ENCODE results near the gene NFASC. TPM values are rescaled to one million over a fixed set of nuclear protein-coding genes. Genes with fewer than 3 reads are reported as not detected.

NFASC gene
- total RNA-seq, 1 experiment from 2014 or later: not detected

GRCh38 chr1:204872262-204872881 lies 1.7 kb downstream of the NFASC start:
- Mint-ChIP-seq H3K27ac (ENCODE audit: unreplicated experiment) (no peak overlapping the region), H3K36me3 (ENCODE audit: insufficient read depth, unreplicated experiment) (no peaks in the 10 kb centered on the region), H3K4me3 (ENCODE audit: low read depth, unreplicated experiment) (no peak overlapping the region), H3K27me3 (ENCODE audit: unreplicated experiment) (peaks cover 100% of the 10 kb centered on the region), H3K4me1 (ENCODE audit: low read depth, unreplicated experiment) (no peaks in the 10 kb centered on the region), H3K9me3 (ENCODE audit: low read depth, unreplicated experiment) (no peaks in the 10 kb centered on the region)
- no peak for DNase-seq
- no peak for TF ChIP-seq CTCF (IDR thresholded peaks at IDR 0.05; ENCODE audit: unreplicated experiment)
- intact Hi-C loops (cut with micrococcal nuclease; ENCODE audit: unreplicated experiment): no loop called here
- CTCF ChIA-PET: no interaction called here
- BruUV-seq (replicated peaks): no TSS peak

GRCh38 chr1:204873176-204873575 lies 2.5 kb downstream of the NFASC start:
- CTCF ChIA-PET: no interaction called here
- intact Hi-C loops (cut with micrococcal nuclease; ENCODE audit: unreplicated experiment): no loop called here
- H3K36me3 Mint-ChIP-seq (ENCODE audit: insufficient read depth, unreplicated experiment): no peaks in the 10 kb centered on the region
- no peaks in the 10 kb centered on the region for H3K4me1 Mint-ChIP-seq (ENCODE audit: low read depth, unreplicated experiment)
- H3K27me3 Mint-ChIP-seq (ENCODE audit: unreplicated experiment): peaks cover 100% of the 10 kb centered on the region
- no peak overlapping the region for H3K4me3 Mint-ChIP-seq (ENCODE audit: low read depth, unreplicated experiment)
- no peak for DNase-seq
- no peak overlapping the region for H3K27ac Mint-ChIP-seq (ENCODE audit: unreplicated experiment)
- no peak for TF ChIP-seq CTCF (IDR thresholded peaks at IDR 0.05; ENCODE audit: unreplicated experiment)
- no TSS peak for BruUV-seq (replicated peaks)
- H3K9me3 Mint-ChIP-seq (ENCODE audit: low read depth, unreplicated experiment): no peaks in the 10 kb centered on the region

- Mint-ChIP-seq H3K27ac (ENCODE audit: unreplicated experiment) (no peak overlapping the region), H3K4me1 (ENCODE audit: low read depth, unreplicated experiment) (no peaks in the 10 kb centered on the region), H3K36me3 (ENCODE audit: insufficient read depth, unreplicated experiment) (no peaks in the 10 kb centered on the region), H3K4me3 (ENCODE audit: low read depth, unreplicated experiment) (no peak overlapping the region), H3K27me3 (ENCODE audit: unreplicated experiment) (peaks cover 100% of the 10 kb centered on the region), H3K9me3 (ENCODE audit: low read depth, unreplicated experiment) (no peaks in the 10 kb centered on the region)
- intact Hi-C loops (cut with micrococcal nuclease; ENCODE audit: unreplicated experiment): no loop called here
- CTCF ChIA-PET: no interaction called here
- no peak for DNase-seq
- no TSS peak for BruUV-seq (replicated peaks)
- no peak for TF ChIP-seq CTCF (IDR thresholded peaks at IDR 0.05; ENCODE audit: unreplicated experiment)
Measured at GRCh38 chr1:204873714-204874113, 3.1 kb downstream of the NFASC start.

- Mint-ChIP-seq H3K27me3 (ENCODE audit: unreplicated experiment) (peaks cover 100% of the 10 kb centered on the region), H3K4me1 (ENCODE audit: low read depth, unreplicated experiment) (no peaks in the 10 kb centered on the region), H3K9me3 (ENCODE audit: low read depth, unreplicated experiment) (no peaks in the 10 kb centered on the region), H3K27ac (ENCODE audit: unreplicated experiment) (no peak overlapping the region), H3K4me3 (ENCODE audit: low read depth, unreplicated experiment) (no peak overlapping the region), H3K36me3 (ENCODE audit: insufficient read depth, unreplicated experiment) (no peaks in the 10 kb centered on the region)
- CTCF ChIA-PET: no interaction called here
- DNase-seq: no peak
- intact Hi-C loops (cut with micrococcal nuclease; ENCODE audit: unreplicated experiment): no loop called here
- no TSS peak for BruUV-seq (replicated peaks)
- no peak for TF ChIP-seq CTCF (IDR thresholded peaks at IDR 0.05; ENCODE audit: unreplicated experiment)
Measured at GRCh38 chr1:204874274-204874673, 3.6 kb downstream of the NFASC start.

Measured in Calu3 (cell line).